HG03521 (cell line): Measurements from ENCODE around the gene ITIH4.

ENCODE experiments used
- ATAC-seq: cut with Tn5 transposase; IDR thresholded peaks from one replicate; pipeline ENCODE4 v1.9.1; 2021; ENCODE audit warnings: mild to moderate bottlenecking, moderate library complexity; ENCODE audit not compliant: unreplicated experiment

ITIH4 gene

DNA sequence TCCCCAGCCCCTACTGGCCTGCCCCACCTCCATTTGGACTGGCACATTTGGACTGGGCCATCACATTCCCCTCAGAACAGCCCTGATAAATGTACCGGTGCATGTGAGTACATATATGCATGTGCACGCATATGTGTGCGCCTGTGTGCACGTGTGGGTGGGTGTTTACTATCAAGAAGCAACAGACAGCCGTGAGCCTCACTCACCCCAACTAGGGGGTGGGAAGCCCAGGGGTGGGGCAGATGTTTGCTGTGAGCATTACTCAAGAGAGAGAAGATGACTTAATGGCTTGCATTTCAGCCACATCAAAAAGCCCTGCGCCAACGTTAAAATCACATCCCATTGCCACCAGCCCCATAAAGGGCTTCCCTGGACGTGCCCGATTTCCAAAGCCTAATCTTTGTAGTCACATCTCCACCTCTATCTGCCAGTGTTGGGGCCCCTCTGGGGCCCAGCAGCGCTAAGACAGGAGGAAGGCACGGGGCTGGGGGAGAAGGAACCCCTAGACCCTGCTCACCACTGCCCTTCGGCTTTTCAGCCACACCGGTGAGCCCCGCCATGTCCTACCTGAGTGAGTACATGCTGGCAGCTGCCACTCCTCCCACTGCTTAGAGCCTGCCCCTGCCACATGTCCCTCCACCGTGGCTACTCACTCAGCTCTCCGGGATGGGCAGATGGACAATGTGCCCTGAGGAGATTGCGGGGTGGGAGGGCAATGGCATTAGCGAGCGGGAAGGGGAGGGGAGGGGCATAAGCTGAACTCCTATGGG lies 25.0 kb downstream of the ITIH4 start:
- no peak for ATAC-seq

DNA sequence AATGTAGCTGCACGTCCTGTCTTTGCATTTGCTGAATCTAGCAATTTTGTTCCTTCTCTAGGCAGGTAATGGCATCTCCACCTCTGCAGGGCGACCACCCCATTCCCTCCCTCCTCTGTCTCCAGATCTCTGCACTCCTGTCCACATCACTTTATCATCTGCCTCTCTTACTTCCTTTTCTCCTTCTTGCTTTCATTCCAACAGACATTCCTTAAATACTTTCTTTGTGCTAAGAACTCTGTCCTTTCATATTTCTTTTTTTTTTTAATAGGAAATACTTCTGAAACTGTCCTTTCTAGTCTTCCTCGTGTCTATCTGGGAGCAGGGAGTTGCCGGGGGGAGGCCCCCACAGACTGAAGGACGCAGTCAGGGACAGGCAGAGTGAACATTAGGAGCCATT lies 28.6 kb downstream of the ITIH4 start:
- no peak for ATAC-seq

DNA sequence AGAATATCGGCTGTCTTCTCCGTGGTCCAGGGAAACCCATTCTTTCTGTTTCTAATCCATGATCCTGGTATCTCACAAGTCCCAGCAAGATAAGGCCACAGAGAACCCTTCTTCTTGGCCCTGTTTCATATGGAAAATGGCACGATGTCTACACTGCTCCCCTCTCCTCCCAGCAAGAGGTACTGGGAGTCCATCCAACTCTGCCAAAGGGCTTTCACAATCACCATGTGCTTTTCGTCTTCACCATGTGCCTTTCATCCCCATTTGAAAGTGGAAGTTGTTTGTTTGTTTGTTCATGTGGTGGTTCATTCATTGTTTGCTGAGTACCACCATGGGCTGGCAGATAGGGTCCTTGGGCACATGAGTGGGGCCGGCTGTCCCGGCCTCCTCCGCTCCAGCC lies 30.4 kb downstream of the ITIH4 start:
- ATAC-seq: no peak

DNA sequence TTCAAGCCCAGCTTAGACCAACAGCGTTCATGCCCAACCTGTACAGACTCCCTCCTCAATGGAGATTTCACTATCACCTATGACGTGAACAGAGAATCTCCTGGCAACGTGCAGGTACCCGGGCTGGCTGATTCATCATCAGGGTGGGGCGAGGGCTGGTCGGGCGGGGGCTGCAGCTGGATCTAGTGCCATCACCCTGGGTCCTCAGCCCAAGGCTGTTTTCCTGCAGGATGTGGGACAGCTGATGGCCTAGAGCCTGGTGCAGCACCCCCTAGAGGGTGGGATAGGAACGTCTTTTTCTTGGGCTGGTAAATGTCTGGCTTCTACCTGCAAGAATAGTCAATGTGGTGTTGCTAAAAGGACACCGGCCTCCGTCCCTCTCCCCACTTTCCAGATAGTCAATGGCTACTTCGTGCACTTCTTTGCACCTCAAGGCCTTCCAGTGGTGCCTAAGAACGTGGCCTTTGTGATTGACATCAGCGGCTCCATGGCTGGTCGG lies 31.4 kb downstream of the ITIH4 start:
- ATAC-seq: no peak

DNA sequence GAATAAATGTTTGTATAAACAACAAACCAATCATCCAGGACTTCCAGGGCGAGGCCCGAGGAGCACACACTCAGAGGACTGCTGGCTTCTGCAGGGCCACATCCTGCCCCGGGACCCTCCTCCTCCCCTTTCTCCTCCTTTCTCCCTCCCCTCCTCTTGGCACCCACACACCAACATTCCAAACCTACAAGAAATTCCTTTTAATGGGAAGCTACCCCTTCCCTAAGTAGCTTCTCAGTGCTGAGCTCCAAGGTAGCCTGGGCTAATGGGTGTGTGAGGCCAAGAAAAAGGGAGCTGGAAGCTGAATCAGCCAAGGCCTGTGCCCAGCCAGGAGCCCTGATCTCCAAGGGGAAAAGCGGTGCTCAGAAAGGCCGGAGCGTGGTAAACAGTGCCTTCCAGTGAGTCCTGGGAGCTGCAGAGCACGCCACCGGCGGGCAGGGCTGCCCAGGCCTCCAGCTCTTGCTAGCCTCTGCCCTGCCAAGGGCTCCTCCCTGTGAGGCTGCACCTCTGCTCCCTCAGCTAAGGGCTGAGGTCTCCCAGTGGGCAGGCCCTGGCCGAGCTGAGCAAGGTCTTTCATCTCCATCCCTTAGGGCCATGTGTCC lies 32.0 kb downstream of the ITIH4 start:
- ATAC-seq: no peak

DNA sequence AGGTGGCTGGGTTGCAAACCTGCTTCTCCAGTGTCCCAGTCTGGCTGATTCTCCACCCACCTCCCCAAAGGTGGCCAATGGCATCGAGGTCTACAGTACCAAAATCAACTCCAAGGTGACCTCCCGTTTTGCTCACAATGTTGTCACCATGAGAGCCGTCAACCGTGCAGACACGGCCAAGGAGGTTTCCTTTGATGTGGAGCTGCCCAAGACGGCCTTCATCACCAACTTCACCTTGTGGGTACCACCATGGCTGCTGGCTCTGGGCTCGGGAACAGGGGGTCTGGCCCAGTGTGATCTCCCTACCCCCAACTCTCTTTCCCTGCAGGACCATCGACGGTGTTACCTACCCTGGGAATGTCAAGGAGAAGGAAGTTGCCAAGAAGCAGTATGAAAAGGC lies 34.1 kb downstream of the ITIH4 start:
- ATAC-seq: no peak

DNA sequence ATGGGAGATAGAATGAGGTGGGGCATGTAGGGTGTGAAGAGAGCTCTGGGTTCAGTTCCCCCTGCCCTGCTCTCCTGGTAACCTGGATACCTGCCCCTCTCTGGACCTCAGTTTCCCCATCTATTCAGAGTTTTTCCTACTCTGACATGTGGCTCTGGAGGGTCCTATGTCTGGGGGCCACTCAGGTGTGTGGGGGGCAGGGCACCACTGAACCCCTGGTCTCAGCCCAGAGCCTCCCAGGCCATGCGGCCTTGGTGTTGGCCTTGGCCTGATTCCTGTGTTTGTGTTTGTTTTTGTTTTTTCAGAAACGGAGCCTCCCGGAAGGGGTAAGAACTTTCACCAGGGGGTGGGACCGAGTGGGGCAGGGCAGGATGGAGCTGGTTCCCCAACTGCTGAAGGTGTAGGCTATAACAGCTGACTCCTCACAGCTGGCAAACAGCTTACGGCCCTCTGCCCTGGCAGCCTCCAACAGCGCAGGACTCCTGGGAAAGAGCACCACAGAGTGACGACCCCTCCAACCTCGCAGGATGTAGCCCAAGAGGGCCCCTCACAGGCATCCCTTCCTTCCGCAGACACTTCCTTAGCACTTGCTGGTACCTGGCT lies 35.1 kb downstream of the ITIH4 start:
- no peak for ATAC-seq

DNA sequence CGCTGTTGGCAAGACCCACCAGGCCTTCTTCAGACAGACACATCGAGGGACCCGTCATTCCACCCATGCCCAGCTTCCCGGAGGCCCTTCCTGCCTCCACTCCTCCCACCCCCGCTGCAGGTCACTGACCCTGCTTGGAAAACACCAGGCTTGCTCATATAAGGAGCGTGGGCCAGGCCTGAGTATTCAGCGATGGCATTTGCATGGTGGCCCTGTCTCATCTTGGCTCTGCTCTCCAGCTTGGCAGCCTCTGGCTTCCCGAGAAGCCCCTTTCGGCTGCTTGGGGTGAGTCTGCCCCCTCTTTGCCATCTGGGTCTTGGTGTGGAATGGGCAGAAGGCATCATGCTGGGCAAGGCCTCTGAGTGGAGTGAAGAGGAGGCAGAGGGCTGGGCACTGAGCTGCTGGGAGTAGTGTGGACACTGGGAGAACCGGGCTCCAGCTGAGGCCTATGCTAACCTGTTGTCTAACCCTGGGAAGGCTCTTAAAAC lies 35.8 kb downstream of the ITIH4 start, which contains the start of gene ITIH3:
Gene ITIH3, plus strand, starts transcription at position 185 of the 488 bp plus-strand sequence. Its CDS starts 8 bp downstream, at position 193.
- no peak for ATAC-seq

DNA sequence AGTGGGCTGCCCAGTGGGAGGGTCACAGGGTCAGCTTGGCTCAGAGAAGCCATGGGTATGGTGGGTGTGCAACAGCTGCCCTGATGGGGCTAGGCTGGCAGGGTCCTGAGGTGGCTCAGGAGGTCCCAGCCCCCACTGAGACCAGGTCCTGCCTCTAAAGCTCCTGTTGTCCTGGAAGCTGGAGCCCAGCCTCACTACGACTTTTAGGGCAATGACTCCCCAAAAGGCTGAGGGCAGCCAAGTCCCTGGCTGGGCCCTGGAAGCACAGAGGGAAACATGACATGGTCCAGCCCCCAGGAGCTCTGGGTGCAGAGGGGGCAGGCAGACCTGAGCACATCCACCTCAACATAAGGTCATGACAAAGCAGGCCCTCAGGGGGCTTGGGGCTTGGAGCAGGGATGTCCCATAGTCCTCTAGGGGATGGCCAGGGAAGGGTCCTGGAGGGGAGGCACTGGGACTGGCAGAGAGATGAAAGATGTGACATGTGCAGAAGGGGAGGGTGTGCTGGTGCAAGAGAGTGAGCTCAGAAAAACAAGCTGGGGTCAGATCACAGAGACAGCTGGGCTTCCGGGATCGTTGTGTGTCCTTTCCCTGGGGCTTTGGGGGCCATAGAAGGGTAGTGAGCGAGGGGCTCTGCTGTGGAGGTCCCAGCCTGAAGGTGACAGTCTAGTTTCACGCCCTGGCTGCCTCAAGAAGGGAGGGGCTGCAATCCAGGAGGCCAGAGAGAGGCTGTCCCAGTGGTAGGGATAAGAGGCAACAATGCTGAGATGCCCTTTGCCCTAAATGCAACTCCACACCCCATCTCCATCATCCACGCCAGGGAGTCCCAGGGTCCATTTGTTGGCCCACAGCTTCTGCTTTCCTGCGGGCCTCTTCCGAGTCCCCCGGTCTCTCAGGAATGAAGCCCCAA lies 36.5 kb downstream of the ITIH4 start:
- no peak for ATAC-seq

DNA sequence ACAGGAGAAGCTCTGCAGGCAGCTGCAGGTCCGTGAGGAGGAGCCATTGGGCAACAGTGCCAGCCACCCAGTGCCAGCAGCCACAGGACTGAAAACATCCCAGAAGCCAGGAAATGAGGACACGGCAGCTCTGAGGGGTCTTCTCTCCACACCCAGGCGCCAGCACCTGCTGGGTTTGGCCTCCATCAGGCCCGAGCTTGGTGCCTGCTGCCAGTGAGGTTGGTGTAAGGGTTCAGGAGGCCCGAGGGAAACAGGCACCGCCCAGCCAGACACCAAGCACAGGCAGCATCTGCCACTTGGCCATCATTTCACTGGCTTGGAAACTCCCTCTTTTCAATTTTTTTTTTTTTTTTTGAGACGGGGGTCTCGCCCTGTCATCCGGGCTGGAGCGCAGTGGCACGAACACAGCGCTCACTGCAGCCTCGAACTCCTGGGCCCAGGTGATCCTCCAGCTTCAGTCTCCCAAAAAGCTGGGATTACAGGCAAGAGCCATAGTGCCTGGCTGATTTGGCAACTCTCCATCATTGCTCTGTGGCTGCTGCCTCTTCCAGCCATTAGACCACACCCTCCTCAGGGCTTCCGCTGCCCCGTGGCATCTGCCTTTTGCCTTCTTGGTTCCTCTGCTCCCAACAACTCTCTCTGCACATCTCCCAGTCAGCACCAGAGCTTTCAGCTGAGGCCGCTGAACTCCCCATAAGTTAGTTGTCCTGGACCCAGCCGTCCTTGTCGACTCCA lies 37.3 kb downstream of the ITIH4 start:
- no peak for ATAC-seq

DNA sequence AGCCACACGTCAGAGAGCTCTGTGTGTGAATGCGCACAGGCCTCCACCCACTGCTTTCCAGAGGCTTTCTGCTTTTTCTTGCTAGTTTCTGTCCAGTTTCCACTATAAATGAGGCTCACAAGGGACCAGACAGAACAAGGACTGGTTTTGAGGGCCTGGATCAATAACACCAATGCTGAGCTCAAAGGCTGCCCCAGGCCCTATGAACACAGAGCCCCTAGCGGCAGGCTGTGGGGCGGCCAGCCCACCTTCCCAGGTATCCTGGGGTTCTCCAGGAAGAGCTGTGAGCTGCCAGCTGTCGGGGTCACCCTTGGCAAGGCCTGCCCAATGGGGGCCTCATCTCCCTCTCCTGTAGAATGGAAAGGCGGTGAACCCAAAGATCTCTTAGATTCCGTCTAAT lies 38.1 kb downstream of the ITIH4 start:
- ATAC-seq: no peak

DNA sequence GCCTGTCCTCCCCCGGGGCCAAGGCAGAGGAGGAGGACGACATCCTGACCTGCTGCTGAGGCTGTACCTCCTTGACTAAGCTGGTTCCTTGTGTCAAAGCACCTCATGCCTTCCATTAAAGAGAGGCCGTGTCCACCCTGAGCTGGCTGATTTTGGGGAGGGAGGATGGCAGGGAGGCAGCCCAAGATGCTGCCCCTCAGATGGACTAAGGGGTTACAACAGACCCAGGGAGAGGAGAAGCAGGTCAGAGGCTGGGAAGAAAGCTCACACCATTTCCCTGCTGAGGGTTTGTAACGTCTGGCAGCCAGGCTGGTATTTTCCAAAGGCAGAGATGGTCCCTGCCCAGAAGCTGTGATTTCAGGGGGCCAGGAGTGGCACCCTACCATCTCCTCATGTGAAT lies 38.5 kb downstream of the ITIH4 start:
- no peak for ATAC-seq

DNA sequence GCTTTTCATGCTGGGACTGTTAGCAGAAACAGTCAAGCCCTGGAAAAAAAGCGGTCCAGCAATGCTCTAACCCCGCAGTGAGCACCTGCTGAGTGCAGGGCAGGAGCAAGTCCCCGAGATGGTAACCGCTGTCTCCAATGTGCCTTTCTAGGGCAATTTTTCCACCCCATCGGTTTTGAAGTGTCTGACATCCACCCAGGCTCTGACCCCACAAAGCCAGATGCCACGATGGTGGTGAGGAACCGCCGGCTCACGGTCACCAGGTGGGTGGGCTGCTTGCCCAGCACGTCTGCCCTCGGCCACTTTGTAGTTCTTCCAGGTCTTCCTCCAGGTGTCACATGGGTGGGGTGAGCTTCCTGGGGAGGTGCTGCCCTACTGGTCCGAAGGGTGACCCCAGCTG lies 39.1 kb downstream of the ITIH4 start:
- no peak for ATAC-seq

DNA sequence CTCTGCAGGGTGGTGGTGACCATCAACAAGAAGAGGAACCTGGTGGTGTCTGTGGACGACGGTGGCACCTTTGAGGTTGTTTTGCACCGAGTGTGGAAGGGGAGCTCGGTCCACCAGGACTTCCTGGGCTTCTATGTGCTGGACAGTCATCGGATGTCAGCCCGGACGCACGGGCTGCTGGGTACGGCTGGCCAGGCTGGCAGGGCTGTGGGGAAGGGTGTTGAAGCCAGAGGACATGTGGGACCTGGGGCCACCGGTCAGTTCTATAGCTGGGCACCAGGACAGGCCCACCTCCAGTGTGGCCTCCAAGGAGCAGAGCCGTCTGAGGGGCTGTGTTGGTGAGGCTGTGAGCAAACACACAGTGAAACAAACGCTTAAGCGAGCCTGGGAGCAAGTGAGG lies 39.7 kb downstream of the ITIH4 start:
- ATAC-seq: no peak

DNA sequence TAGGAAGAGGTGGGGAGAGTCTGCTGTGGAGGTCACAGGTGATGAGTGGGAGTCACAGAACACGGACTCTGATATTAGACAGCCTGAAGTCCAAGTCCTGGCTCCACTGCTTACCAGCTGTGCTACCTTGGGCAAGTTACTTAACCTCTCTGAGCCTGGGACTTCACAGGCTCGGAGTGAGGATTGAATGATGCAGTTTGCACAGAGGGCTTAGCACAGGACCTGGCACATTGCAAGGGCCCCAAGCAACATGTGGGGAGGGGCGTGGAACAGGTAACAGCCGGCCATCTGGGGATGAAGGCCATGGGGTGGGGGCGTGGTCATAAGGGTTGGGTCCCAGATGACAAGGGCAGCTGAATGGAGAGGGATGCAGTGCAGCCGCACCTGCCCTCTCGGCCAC lies 40.1 kb downstream of the ITIH4 start:
- no peak for ATAC-seq

DNA sequence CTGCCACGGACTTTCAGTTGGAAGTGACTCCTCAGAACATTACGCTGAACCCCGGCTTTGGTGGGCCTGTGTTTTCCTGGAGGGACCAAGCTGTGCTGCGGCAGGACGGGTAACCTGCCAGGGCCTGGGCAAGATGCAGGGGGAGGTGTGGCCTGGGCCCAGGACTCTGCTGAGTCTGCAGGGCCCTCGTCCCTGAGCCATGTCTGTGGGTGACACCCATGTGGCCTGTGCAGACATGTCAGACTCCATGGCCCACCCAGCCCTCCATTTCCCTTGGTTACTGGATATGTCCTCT lies 40.8 kb downstream of the ITIH4 start:
- ATAC-seq: no peak

DNA sequence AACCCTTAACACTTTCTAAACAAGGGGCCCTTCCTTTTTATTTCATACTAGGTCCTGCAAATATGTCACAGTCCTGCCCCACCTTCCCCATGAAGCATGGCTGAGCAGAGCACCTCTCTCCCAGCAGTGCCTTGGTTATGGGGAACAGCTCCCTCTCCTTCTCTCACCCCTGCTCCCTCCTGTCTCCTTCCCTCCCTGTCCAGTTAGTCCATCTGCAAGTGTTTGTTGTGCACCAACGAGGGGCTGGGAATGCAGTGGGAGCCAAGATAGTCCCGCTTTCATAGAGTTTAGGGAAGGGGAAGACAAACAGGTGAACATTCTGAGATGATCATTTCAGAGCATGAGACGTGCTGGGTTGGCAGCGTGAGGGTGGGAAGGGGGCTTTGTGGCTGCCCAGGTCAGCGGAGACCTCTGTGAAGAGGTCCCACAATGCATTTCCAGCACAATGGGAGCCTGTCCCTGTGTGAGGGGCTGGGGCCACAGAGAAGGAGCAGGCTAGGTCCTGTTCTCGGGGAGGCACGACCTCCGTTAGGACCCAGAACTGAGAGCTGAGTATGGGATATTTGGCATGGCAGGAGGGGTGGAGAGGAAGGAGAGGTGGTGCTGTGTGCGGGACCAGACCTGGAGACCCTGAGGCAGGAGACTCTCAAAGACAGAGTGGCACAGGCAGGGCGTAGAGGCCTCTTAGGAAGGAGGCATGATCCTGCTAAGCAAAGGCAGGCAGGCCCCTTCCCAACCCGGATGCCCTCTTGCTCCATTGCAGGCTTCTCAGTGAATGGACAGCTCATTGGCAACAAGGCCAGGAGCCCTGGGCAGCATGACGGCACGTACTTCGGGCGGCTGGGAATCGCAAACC lies 41.4 kb downstream of the ITIH4 start:
- ATAC-seq: no peak

DNA sequence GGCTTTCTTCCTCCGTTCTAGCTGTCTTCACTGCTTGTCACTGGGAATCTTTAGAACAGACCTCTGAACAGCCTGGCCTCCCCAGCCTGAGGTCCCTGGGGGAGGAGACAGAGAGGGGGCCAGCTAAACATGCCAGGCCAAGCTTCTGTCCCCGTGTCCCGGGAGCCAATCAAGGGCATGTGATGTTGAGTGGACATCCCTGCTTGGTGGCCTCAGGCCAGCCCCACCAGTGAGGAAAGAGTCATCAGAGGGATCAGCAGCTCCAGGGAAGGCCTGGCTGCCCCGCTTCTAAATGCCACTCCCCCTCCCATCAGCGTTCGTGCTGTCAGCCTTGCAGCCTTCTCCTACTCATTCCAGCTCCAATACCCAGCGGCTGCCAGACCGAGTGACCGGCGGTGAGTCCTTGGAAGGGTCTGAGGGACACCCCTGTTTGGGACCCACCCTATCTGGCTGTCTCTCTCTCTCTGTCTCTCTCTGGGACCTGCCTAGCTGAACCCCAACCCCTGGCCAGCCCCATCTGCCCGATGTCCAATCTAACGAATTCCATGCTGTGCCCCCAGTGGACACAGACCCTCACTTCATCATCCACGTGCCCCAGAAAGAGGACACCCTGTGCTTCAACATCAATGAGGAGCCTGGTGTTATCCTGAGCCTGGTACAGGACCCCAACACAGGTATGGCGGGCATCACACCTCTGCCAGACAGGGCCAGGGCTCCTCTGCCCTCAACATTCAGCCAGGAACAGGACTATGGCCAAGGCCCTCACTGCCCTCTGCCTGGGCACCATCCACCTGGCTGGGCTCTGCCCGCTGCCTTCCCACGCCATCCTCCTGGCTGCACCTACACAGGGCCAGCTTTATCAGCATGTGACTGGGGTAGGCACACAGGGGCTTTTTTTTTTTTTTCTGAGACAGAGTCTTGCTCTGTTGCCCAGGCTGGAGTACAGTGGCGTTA lies 42.5 kb downstream of the ITIH4 start:
- ATAC-seq: no peak
